NCI-H2196 (cell line): ENCODE results near the gene SLC6A19.
"Not testable (repeated sequence)": the region's sequence is repeated elsewhere in the genome, so short reads cannot be mapped to it uniquely, and the experiment has no call there.

Experiments used
- DNase-seq: peaks from one replicate; lab custom pipeline; 2025; ENCODE audit not compliant: unreplicated experiment; lab: John Stamatoyannopoulos, UW

SLC6A19 gene

GRCh38 chr5:1261643-1262042 is 60.2 kb downstream of the SLC6A19 start:
- no peak for DNase-seq

GRCh38 chr5:1262381-1262780 is 61.0 kb downstream of the SLC6A19 start:
- no peak for DNase-seq

- DNase-seq: no peak
These were observed 62.8 kb downstream of the SLC6A19 start for GRCh38 chr5:1264211-1264610.

- DNase-seq: no peak
These were observed 63.6 kb downstream of the SLC6A19 start for GRCh38 chr5:1265026-1265425.

GRCh38 chr5:1265461-1266455 is 64.4 kb downstream of the SLC6A19 start:
- no peak for DNase-seq

- no peak for DNase-seq
These were observed 65.4 kb downstream of the SLC6A19 start for GRCh38 chr5:1266791-1267190.

GRCh38 chr5:1267464-1267863 is 66.1 kb downstream of the SLC6A19 start:
- not testable (repeated sequence) for DNase-seq

GRCh38 chr5:1268056-1268455 is 66.7 kb downstream of the SLC6A19 start:
- no peak for DNase-seq

- DNase-seq: no peak
These were observed 67.3 kb downstream of the SLC6A19 start for GRCh38 chr5:1268666-1269065.

GRCh38 chr5:1270426-1270825 is 69.0 kb downstream of the SLC6A19 start:
- DNase-seq: no peak

- no peak for DNase-seq
These were observed 69.8 kb downstream of the SLC6A19 start for GRCh38 chr5:1270933-1271914.

GRCh38 chr5:1272201-1272600 is 70.8 kb downstream of the SLC6A19 start:
- no peak for DNase-seq

GRCh38 chr5:1273745-1274144 is 72.3 kb downstream of the SLC6A19 start:
- DNase-seq: no peak

GRCh38 chr5:1274471-1274870 is 73.1 kb downstream of the SLC6A19 start:
- no peak for DNase-seq
